Ishikawa (cell line): ENCODE results near the gene MEIS1.

Experiments used
- CEBPB ChIP-seq: IDR thresholded peaks from 2 replicates; pipeline ENCODE4 v1.6.1; 2012
- EP300 ChIP-seq: IDR thresholded peaks from 2 replicates; pipeline ENCODE4 v1.6.1; 2012; ENCODE audit warnings: borderline replicate concordance
- MAX ChIP-seq: IDR thresholded peaks from 2 replicates; pipeline ENCODE4 v1.6.1; 2012
- RAD21 ChIP-seq: IDR thresholded peaks from 2 replicates; pipeline ENCODE4 v1.6.1; 2012; ENCODE audit warnings: low read depth
- REST ChIP-seq: IDR thresholded peaks from 2 replicates; pipeline ENCODE4 v1.6.1; 2012; ENCODE audit warnings: low read depth, mild to moderate bottlenecking
- TAF1 ChIP-seq: IDR thresholded peaks from 2 replicates; pipeline ENCODE4 v1.6.1; 2012; ENCODE audit warnings: low read depth, mild to moderate bottlenecking
- TEAD4 ChIP-seq: IDR thresholded peaks from 2 replicates; pipeline ENCODE4 v1.6.1; 2012
- YY1 ChIP-seq: IDR thresholded peaks from 2 replicates; pipeline ENCODE4 v1.6.1; 2012; ENCODE audit warnings: low read depth
- ZBTB7A ChIP-seq: IDR thresholded peaks from 2 replicates; pipeline ENCODE4 v1.6.1; 2012; ENCODE audit warnings: low read depth

DNA sequence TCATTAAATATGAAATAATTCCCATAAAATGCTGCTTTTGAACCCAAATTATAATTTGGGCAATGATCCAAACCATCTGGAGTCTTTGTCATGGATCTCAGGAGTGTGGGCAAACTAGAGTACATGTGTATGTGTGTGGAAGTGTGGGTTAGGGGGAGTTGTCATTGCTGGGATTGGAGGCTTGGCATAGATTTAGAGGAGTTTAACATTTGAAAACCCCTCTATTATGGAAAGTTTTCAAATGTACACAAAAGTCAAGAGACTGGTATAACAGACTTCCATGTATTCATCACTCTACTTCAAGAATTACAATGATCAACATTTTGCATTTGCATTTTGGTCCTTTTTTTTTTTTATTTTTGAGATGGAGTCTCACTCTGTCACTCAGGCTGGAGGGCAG lies 159.1 kb downstream of the MEIS1 start:
- TF ChIP-seq ZBTB7A (no peak), CEBPB (no peak), EP300 (no peak), REST (no peak), MAX (no peak), RAD21 (no peak), TAF1 (no peak), YY1 (no peak), TEAD4 (no peak)
